GM12874 (cell line): Measurements from ENCODE around the gene LYPD4.

Experiments used
- TF ChIP-seq, protein P1 (sequence below): IDR thresholded peaks from 2 replicates; pipeline ENCODE4 v1.5.1; 2011; ENCODE audit warnings: low read depth, mild to moderate bottlenecking, control low read depth, low read length, moderate library complexity; ENCODE audit not compliant: insufficient read depth

The LYPD4 gene

DNA sequence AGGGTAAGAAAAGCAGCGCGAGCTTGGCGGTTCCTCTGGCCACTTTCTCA lies 343 bp upstream of the LYPD4 start, which contains the start of gene DMRTC2:
Gene DMRTC2 (plus strand): TSS at position 42 of the 50 bp plus-strand sequence. CDS start 2,387 bp downstream, outside the sequence.
- TF ChIP-seq, protein P1, sequence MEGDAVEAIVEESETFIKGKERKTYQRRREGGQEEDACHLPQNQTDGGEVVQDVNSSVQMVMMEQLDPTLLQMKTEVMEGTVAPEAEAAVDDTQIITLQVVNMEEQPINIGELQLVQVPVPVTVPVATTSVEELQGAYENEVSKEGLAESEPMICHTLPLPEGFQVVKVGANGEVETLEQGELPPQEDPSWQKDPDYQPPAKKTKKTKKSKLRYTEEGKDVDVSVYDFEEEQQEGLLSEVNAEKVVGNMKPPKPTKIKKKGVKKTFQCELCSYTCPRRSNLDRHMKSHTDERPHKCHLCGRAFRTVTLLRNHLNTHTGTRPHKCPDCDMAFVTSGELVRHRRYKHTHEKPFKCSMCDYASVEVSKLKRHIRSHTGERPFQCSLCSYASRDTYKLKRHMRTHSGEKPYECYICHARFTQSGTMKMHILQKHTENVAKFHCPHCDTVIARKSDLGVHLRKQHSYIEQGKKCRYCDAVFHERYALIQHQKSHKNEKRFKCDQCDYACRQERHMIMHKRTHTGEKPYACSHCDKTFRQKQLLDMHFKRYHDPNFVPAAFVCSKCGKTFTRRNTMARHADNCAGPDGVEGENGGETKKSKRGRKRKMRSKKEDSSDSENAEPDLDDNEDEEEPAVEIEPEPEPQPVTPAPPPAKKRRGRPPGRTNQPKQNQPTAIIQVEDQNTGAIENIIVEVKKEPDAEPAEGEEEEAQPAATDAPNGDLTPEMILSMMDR = no peak

DNA sequence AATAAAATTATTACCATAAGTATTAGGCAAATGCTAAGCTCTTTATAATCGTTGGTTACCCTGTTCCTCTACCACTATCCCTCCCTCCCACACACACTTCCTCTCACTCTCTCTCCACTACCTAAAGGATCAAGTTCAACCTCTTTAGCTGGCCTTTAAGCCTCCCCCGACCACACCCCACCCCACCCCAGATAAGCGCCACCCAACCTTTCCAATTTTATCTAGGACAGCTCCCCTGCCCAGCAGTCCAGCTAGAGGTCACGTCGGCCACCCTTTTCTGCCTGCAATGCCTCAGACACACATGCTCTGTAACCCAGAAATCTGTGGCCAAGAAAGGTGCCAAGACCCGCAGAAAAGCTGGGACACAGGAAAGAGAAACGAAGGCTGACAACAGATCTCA lies 1.1 kb downstream of the LYPD4 start:
- TF ChIP-seq, protein P1 = no peak

DNA sequence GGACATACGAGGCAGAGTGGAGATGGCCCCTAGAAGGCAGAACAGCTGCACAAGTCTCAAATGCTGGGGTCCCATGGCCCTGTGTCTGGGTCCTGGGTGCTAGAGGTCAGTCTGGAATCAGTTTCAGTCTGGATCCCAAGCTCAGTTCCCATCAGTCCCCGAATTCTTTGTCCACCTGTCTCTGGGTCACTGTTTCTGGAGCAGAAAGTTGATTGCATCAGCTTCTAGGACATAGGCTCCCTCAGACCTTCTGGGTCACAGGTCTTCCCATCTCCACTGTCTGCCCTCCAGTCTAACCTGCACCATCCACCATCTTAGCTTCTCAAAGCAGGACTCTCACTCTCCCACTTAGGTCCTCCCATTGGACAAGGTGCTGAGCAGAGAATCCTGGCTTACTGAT lies 5.3 kb downstream of the LYPD4 start:
- TF ChIP-seq, protein P1 = no peak

DNA sequence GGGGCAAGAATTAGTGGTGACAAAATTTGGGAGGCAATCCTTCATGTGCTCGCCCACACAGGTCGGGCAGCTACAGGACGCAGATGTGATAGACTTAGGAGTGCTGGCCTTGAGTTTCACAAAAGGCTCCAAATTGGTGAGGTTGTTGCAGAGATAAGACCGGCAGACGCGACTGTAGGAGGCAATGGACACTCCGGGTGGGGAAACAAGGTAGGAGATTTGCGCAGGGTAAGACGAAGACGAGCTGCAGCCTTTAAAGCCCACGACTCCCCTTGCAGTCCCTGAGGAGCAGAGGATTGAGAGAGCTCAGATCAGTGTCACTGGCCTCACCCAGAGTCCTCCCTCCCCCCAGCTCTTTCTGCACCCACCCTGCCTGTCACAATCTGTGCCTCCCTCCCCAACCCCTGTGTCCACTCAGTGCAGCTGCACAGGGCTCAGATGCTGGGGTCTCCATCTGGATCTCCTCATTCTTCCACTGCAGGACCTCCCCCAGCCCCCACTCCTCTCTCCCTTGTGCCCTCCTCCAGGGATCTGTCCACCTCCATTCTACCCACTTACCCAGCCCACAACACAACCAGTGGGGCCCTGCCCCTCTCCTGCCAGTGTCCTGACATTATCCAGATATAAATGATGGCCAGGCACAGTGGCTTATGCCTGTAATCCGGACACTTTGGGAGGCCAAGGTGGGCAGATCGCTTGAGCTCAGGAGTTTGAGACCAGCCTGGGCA lies 6.3 kb downstream of the LYPD4 start:
- TF ChIP-seq, protein P1 = no peak

DNA sequence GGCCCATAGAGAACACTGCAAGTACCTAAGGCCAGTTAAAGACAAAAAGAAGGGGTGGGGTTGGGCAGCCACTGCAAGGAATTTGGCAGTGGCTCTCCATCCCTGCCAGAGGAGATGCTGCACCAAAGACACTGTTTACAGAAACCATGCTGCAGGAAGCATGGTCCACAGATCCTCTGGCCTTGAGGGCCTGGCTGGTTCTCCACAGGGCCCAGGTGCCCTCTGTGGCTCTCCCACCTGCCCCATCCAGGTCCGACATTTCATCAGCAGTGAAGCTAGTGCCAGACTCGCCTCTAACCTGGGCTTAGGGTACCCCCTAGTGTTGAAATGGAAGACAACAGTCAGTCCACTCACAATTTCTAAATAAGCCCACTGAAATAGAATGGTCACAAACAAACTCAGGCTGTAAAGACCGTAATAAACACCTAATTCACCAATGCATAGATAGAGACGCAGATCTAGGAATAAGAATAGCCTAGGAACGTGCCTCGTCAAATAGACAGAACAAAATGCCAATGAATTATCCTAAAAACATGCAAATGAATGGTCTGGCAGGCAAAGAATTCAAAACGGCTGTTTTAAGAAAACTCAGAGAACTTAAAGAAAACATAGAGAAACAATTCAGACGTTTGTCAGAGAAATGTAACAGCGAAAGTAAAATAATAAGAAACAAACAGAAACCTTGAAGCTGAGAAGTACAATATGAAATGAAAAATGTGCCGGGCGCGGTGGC lies 23.3 kb downstream of the LYPD4 start:
- TF ChIP-seq, protein P1 = peak; percentile 70

DNA sequence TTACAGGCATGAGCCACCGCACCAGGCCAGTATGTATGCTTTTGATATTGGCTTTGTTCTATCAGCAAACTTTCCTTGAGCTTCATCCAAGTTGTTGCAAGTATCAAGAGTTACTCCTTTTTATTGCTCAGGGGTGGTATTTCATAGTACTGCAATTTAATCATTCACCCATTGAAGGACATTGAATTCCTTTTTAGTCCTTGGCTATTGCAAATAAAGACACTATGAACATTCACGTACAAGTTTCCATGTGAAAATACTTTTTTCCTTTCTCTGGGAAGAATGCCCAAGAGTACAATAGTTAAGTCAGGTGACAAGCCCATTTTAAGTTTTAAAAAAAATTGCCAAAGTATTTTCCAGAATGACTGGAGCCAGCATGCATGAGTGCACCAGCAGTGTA lies 27.7 kb downstream of the LYPD4 start:
- TF ChIP-seq, protein P1 = no peak

DNA sequence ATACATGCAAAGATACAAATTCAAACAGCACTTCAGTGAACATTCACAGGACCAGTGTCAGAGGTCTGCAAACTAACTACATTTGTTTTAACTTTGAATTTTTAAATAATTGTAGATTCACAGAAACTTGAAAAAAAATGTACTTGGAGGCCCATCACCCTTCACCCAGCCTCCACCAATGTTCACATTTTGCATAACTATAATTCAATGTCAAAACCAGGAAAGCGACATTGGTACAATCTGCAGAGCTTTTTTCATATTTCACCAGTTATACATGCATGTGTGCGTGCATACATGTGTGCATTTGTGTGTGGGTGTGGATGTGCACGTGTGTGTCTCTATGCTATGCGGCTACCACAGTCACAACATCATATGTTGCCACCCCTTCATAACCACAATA lies 29.2 kb downstream of the LYPD4 start:
- TF ChIP-seq, protein P1 = no peak

DNA sequence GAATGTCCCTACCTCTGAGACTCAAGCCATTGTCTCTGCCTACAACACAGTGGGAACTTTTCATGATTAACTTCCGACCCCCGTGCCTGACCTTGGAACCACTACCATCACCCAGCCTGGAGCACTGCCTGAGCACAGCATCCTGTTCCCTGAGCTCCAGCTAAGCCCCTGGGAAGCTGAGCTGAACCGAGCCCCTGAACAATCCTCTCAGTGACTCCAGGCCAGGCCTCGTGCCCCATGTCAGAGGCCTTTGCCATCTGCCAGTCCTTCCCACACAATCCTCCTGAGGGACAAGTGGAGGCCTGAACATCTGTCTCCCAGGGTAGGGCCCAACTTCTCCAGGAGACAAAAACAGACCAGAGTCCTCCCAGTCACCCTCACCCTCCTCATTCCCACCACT lies 30.6 kb downstream of the LYPD4 start:
- TF ChIP-seq, protein P1 = no peak
